SK-N-SH (cell line): ENCODE data around the gene C14orf180.

Source experiments
- FOXM1 ChIP-seq: IDR thresholded peaks from 2 replicates; pipeline ENCODE4 v1.4.0; 2012; ENCODE audit warnings: low read depth, mild to moderate bottlenecking
- GATA2 ChIP-seq: sonication (generic); formaldehyde crosslinking; IDR thresholded peaks from 2 replicates; pipeline ENCODE4 v1.5.0; 2020; ENCODE audit warnings: mild to moderate bottlenecking, missing genetic modification reagents
- RAD21 ChIP-seq: IDR thresholded peaks from 2 replicates; pipeline ENCODE4 v1.6.1; 2012; ENCODE audit warnings: mild to moderate bottlenecking, low read length
- TCF12 ChIP-seq: IDR thresholded peaks from 2 replicates; pipeline ENCODE4 v1.4.0; 2012
- TF ChIP-seq, protein P1 (sequence below): fragments of 200-600 bp; sonication (generic); IDR thresholded peaks from 2 replicates; pipeline ENCODE4 v1.6.1; 2017; ENCODE audit warnings: antibody characterized with exemption, mild to moderate bottlenecking, moderate library complexity

DNA sequence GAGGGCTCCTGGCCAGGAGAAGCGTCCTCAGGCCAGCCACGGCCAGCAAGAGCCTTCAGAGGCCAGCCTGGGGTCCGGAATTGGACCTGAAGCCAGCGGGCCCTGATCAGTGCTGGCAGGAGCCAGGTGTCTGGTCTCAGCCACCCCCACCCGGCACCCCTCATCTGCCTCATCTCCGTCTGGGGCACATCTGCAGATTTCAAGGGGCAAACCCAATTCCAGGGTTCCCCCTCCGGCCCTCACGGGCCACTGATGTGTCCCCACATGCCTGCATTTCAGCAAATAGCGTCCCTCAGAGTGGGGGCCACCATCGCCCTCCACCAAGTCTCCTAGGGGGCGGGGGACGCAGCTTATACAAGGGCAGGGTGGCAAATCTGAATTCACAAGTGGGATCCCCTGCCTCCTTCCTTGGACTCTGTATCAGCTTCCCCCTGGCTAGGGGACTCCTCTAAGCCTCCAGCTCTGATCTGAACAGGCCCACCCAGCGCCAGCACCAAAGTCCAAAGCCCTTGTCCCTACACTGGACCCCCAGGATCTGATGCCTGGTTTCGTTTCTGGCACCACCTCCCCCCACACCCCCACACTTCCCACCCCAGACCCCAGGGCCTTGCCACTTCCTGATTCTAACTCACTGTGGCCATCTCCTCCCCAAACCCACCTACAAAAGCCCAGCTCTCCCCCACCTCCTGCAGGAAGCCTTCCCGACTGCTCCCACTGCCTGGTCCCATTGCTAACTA lies 14.9 kb downstream of the C14orf180 start:
- no peak for TF ChIP-seq TCF12
- TF ChIP-seq, protein P1, sequence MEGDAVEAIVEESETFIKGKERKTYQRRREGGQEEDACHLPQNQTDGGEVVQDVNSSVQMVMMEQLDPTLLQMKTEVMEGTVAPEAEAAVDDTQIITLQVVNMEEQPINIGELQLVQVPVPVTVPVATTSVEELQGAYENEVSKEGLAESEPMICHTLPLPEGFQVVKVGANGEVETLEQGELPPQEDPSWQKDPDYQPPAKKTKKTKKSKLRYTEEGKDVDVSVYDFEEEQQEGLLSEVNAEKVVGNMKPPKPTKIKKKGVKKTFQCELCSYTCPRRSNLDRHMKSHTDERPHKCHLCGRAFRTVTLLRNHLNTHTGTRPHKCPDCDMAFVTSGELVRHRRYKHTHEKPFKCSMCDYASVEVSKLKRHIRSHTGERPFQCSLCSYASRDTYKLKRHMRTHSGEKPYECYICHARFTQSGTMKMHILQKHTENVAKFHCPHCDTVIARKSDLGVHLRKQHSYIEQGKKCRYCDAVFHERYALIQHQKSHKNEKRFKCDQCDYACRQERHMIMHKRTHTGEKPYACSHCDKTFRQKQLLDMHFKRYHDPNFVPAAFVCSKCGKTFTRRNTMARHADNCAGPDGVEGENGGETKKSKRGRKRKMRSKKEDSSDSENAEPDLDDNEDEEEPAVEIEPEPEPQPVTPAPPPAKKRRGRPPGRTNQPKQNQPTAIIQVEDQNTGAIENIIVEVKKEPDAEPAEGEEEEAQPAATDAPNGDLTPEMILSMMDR: no peak
- TF ChIP-seq FOXM1: no peak
- no peak for TF ChIP-seq RAD21
- no peak for TF ChIP-seq GATA2 (CRISPR knock-in tag)
